ENCODE data around the gene TMEM161A.

Gene TMEM161A

DNA sequence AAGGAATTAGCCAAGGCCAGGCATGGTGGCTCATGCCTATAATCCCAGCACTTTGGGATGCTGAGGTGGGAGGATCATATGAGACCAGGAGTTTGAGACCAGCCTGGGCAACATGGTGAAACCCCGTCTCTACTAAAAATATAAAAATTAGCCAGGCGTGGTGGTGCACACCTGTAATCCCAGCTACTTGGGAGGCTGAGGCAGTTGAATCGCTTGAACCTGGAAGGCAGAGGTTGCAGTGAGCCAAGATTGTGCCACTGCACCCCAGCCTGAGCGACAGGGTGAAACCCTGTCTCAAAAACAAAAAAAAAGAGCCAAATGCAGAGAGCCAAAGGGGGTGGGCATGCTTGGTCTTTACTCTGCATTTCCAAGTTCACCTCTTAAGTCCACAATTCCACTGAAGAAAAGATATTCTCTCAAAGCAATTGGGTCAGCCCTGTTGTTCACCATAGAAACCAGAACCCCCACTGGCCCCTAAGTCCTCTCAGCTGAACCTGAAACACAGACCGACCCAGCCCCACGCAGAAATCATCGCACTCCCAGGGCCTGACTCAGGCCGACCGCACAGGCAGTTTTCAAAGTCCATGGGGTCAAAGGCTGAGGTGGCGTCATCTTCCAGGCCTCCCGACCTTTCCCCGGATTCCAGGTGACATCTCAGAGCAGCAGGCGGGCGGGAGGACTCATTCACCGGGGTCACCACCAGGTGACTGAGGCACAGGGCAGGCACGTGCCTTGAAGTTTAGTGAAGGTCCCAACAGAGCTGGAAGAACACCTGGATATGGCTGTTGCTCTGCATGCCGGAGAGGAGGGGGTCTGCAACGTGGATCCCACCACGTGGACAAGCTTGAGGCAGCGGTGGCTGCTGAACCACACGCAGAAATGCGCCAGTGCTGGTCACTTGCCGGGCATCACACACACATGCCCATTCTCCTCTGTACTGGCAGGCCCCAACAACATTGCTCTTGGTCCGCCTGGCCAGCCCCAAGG lies 41.3 kb downstream of the TMEM161A start:
- no peak for DNase-seq (ENCODE audit: low read depth)

DNA sequence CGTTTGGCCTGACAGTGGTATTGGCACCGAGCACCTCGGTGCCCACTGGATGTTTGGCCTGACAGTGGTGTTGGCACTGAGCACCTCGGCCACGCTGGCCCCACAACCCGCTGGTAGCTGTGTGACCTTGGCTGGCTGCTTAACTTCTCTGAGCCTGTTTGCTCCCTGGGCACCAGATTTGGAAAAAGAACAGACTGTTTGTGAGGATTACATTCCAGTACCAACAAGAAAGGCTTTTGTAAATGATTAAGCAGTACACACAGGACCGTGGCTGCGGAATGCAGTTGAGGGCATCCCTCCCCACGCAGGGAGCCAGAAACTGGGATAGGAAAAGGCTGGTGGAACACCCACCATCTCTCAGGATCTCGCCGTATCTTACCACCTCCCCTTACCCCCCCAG lies 42.6 kb downstream of the TMEM161A start:
- DNase-seq (ENCODE audit: low read depth), result no peak

- DNase-seq (ENCODE audit: low read depth), result no peak
Observed at GRCh38 chr19:19094513-19094912, 43.8 kb downstream of the TMEM161A start.

GRCh38 chr19:19087676-19088075 lies 50.6 kb downstream of the TMEM161A start:
- DNase-seq (ENCODE audit: low read depth), result no peak

DNA sequence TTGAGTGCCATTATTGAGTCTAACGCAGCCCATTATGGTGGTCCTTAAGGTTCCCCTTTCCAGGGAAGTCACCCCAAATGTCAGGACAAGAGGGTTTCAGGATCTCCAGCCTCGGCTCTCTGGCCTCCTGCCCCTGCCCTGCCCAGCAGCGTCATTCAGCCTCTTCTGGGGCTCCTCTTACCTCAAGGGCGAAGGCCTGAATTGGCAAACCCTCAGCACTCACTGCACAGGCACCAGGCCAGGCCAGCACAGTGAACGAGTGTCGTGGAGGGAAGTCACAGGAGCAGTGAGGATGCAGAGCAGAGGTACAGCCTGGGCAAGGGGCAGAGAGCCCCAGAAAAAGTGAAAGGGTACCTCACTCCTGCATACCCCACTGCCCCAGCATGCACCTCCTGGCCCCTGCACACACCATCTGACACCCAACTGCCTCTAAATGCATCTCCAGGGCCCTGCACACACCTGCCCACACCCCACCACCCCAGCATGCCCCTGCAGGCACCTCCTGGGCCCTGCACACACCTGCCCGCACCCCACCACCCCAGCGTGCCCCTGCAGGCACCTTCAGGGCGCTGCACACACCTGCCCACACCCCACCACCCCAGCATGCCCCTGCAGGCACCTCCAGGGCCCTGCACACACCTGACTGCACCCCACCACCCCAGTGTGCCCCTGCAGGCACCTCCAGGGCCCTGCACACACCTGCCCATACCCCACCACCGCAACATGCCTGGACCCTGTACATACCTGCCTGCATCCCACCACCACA lies 54.7 kb downstream of the TMEM161A start:
- no peak for DNase-seq (ENCODE audit: low read depth)

- DNase-seq (ENCODE audit: low read depth), result no peak
Observed at GRCh38 chr19:19081642-19082151, 56.6 kb downstream of the TMEM161A start.

GRCh38 chr19:19079571-19079970 lies 58.7 kb downstream of the TMEM161A start:
- no peak for DNase-seq (ENCODE audit: low read depth)

DNA sequence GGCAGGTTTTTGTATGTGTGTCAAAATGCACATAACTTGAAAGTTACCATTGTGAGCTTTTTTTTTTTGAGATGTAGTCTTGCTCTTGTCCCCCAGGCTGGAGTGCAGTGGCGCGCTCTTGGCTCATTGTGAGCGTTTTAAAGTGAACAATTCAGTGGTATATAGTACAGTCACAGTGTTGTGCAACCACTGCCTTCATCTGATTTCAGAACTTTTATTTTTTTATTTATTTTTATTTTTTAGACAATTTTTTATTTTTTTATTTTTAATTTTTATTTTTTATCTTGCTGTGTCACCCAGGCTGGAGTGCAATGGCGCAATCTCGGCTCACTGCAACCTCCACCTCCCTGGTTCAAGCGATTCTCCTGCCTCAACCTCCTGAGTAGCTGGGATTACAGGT lies 59.5 kb downstream of the TMEM161A start:
- DNase-seq (ENCODE audit: low read depth), result no peak

DNA sequence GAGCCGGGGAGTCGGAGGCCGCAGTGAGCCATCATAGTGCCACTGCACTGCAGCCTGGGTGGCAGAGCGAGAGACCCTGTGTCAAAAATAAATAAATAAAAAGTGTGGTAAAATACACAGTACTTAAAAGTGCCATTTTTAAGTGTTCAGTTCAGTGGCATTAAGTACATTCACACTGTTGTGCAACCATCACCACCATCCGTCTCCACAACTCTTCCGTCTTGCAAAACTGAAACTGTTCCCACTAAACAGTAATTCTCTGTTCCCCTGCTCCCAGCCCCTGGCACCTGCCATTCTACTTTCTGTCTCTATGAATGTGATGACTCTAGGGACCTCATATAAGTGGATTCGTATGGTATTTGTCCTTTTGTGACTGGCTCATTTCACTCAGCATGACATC lies 61.2 kb downstream of the TMEM161A start:
- no peak for DNase-seq (ENCODE audit: low read depth)

GRCh38 chr19:19076476-19076875 lies 61.8 kb downstream of the TMEM161A start:
- DNase-seq (ENCODE audit: low read depth), result no peak

GRCh38 chr19:19075126-19075525 lies 63.2 kb downstream of the TMEM161A start:
- no peak for DNase-seq (ENCODE audit: low read depth)

- no peak for DNase-seq (ENCODE audit: low read depth)
Observed at GRCh38 chr19:19074196-19074882, 63.9 kb downstream of the TMEM161A start.

GRCh38 chr19:19071897-19072296 lies 66.4 kb downstream of the TMEM161A start:
- no peak for DNase-seq (ENCODE audit: low read depth)

All from CMK (cell line).